Liver (tissue), 9 donors: ENCODE measurements around the gene ARHGAP29. TPM values are rescaled to one million over a fixed set of nuclear protein-coding genes. Genes with fewer than 3 reads are reported as not detected.
A peak's percentile ranks its signal among the peaks of the same experiment; 100 is the strongest.

Experiments used
- DNase-seq: peaks from one replicate; pipeline ENCODE4 v3.0.0-alpha.2; 2017; ENCODE audit warnings: low spot score
- H3K27ac ChIP-seq, 2 donors: one replicate each; pipeline ENCODE4 v1.7.0; 2013; ENCODE audit warnings: inconsistent platforms in 2 of 2, low read length in 2 of 2, control low read depth in 1 of 2, low read depth in 1 of 2, mild to moderate bottlenecking in 1 of 2
- H3K27me3 ChIP-seq, 4 donors: one replicate each; pipeline versions ENCODE4 v1.6.1 to v1.7.0; 2013; ENCODE audit warnings: low read length in 3 of 4, inconsistent platforms in 1 of 4, mild to moderate bottlenecking in 1 of 4, moderate library complexity in 1 of 4; ENCODE audit not compliant: control insufficient read depth in 4 of 4, insufficient read depth in 4 of 4
- H3K36me3 ChIP-seq, 4 donors: one replicate each; pipeline versions ENCODE4 v1.6.1 to v1.7.0; 2013; ENCODE audit warnings: low read length in 3 of 4, mild to moderate bottlenecking in 3 of 4, low read depth in 1 of 4, moderate library complexity in 1 of 4; ENCODE audit not compliant: control insufficient read depth in 4 of 4, insufficient read depth in 3 of 4
- H3K4me1 ChIP-seq, 4 donors: one replicate each; pipeline versions ENCODE4 v1.6.1 to v1.7.0; 2013; ENCODE audit warnings: low read length in 3 of 4, mild to moderate bottlenecking in 3 of 4, moderate library complexity in 1 of 4; ENCODE audit not compliant: control insufficient read depth in 4 of 4, insufficient read depth in 4 of 4
- H3K4me3 ChIP-seq, 3 donors: one replicate each; pipeline versions ENCODE4 v1.6.1 to v1.7.0; 2013; ENCODE audit warnings: low read length in 3 of 3, control low read depth in 1 of 3, low read depth in 1 of 3, mild to moderate bottlenecking in 1 of 3
- H3K9ac ChIP-seq, 2 donors: one replicate each; pipeline ENCODE4 v1.7.0; 2013; ENCODE audit warnings: low read length in 2 of 2, mild to moderate bottlenecking in 2 of 2, moderate library complexity in 2 of 2, control low read depth in 1 of 2, low read depth in 1 of 2
- H3K9me3 ChIP-seq, 4 donors: one replicate each; pipeline versions ENCODE4 v1.6.1 to v1.7.0; 2013; ENCODE audit warnings: low read length in 3 of 4; ENCODE audit not compliant: control insufficient read depth in 4 of 4
- EGR1 ChIP-seq, 2 donors: IDR thresholded peaks; 2 replicates each; pipeline ENCODE4 v1.6.1; 2016 to 2018; ENCODE audit warnings: antibody characterized with exemption in 2 of 2, low read depth in 2 of 2
- FOXA1 ChIP-seq: IDR thresholded peaks from 2 replicates; pipeline ENCODE4 v1.6.1; 2016; ENCODE audit warnings: antibody characterized with exemption
- FOXA2 ChIP-seq: IDR thresholded peaks from 2 replicates; pipeline ENCODE4 v1.6.1; 2016; ENCODE audit warnings: antibody characterized with exemption
- GABPA ChIP-seq, 2 donors: IDR thresholded peaks in 1 of 2; conservative IDR thresholded peaks in 1 of 2; 2 replicates each; pipeline ENCODE4 v1.6.1; 2016; ENCODE audit warnings: antibody characterized with exemption in 2 of 2, mild to moderate bottlenecking in 1 of 2, moderate library complexity in 1 of 2
- HNF4A ChIP-seq, 2 donors: conservative IDR thresholded peaks; 2 replicates each; pipeline ENCODE4 v1.6.1; 2016; ENCODE audit warnings: antibody characterized with exemption in 2 of 2, mild to moderate bottlenecking in 2 of 2
- HNF4G ChIP-seq: IDR thresholded peaks from 2 replicates; pipeline ENCODE4 v1.6.1; 2016; ENCODE audit warnings: antibody characterized with exemption
- JUND ChIP-seq, 2 donors: IDR thresholded peaks; 2 replicates each; pipeline ENCODE4 v1.6.1; 2016; ENCODE audit warnings: antibody characterized with exemption in 2 of 2
- NR2F2 ChIP-seq: IDR thresholded peaks from 2 replicates; pipeline ENCODE4 v1.6.1; 2016; ENCODE audit warnings: antibody characterized with exemption
- RAD21 ChIP-seq, 2 donors: IDR thresholded peaks; 2 replicates each; pipeline ENCODE4 v1.6.1; 2016; ENCODE audit warnings: antibody characterized with exemption in 2 of 2, mild to moderate bottlenecking in 2 of 2
- RXRA ChIP-seq, 2 donors: IDR thresholded peaks; 2 replicates each; pipeline ENCODE4 v1.6.1; 2017 to 2018; ENCODE audit warnings: antibody characterized with exemption in 2 of 2, mild to moderate bottlenecking in 1 of 2
- SP1 ChIP-seq: IDR thresholded peaks from 2 replicates; pipeline ENCODE4 v1.6.1; 2018; ENCODE audit warnings: antibody characterized with exemption, mild to moderate bottlenecking
- TAF1 ChIP-seq: conservative IDR thresholded peaks from 2 replicates; pipeline ENCODE4 v1.6.1; 2016; ENCODE audit warnings: antibody characterized with exemption, mild to moderate bottlenecking
- YY1 ChIP-seq: IDR thresholded peaks from 2 replicates; pipeline ENCODE4 v1.6.1; 2016; ENCODE audit warnings: antibody characterized with exemption, mild to moderate bottlenecking
- WGBS: extraction: QIAGEN DNeasy Blood & Tissue Kit; methylation state at CpG from one replicate; pipeline ENCODE4 v1.1.7; 2013; 5-methylcytosine and 5-hydroxymethylcytosine counted together
- polyA plus RNA-seq, 2 donors: library from polyadenylated mRNA; stranded (reverse) in 1 of 2; unstranded in 1 of 2; fragments of 200-250 nt in 1 of 2; fragments of >200 nt in 1 of 2; fragmentation: Nextera tagmentation in 1 of 2; extraction: Ambion mirVana in 1 of 2; gene quantifications; one replicate each; pipeline versions ENCODE4 v1.2.1 to v1.2.3, GENCODE V29; 2013 to 2015
- total RNA-seq, 2 donors: library from RNA; depleted of rRNA; stranded (reverse); fragments of >200 nt; gene quantifications; one replicate each; pipeline ENCODE4 v1.2.3, GENCODE V29; 2014
- TF ChIP-seq, protein P1 (sequence below): IDR thresholded peaks from 2 replicates; pipeline ENCODE4 v1.6.1; 2016; ENCODE audit warnings: antibody characterized with exemption
- TF ChIP-seq, protein P2 (sequence below): IDR thresholded peaks from 2 replicates; pipeline ENCODE4 v1.6.1; 2016; ENCODE audit warnings: antibody characterized with exemption
- TF ChIP-seq, protein P3 (sequence below): IDR thresholded peaks from 2 replicates; pipeline ENCODE4 v1.6.1; 2016; ENCODE audit warnings: antibody characterized with exemption, mild to moderate bottlenecking
- donor health status: healthy.
- donor health status: healthy.
- donor health status: healthy.
- donor health status: healthy.
- donor health status: healthy.

The ARHGAP29 gene
- total and polyA plus RNA-seq, 4 donors = 8.3 to 27.7 (median 13.2) TPM

DNA sequence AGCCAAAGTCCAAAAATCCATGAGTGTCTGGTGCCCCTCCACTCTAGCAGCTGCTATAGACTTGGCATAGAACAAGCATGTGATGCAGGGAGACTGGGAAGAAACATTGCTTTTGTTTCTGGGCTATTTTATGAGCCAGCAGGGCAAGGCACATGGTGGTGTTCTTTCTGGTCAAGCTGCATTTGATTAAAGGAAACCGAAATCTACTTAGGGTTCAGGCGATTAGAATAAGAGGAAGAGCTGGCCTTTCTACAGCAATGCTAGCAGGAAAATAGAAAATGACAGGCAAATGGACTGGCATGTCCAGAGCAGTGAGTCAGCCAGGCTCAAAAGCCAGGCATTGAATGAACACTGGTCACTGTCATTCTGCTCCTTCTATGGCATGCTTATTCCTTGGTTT is 28.5 kb upstream of the ARHGAP29 start:
- H3K4me3 ChIP-seq = no peak overlapping the region
- WGBS = 87% methylated on average over 2 of the region's 2 CpGs
- TF ChIP-seq, protein P1, sequence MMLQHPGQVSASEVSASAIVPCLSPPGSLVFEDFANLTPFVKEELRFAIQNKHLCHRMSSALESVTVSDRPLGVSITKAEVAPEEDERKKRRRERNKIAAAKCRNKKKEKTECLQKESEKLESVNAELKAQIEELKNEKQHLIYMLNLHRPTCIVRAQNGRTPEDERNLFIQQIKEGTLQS = no peak
- no peak for TF ChIP-seq RXRA (IDR thresholded peaks at IDR 0.05)
- no peak for TF ChIP-seq HNF4G
- no peak for TF ChIP-seq YY1
- no peak for TF ChIP-seq SP1
- no peak for TF ChIP-seq JUND (IDR thresholded peaks at IDR 0.05)
- no peak for TF ChIP-seq GABPA (IDR thresholded peaks at IDR 0.05 in 1 of 2, conservative IDR thresholded peaks at IDR 0.05 in 1 of 2)
- no peak for TF ChIP-seq FOXA2
- no peak for TF ChIP-seq FOXA1
- no peak for TF ChIP-seq NR2F2
- TF ChIP-seq, protein P2, sequence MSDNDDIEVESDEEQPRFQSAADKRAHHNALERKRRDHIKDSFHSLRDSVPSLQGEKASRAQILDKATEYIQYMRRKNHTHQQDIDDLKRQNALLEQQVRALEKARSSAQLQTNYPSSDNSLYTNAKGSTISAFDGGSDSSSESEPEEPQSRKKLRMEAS = no peak
- no peaks in the 10 kb centered on the region for H3K9me3 ChIP-seq
- no peak for DNase-seq
- no peak overlapping the region for H3K9ac ChIP-seq
- no peaks in the 10 kb centered on the region for H3K36me3 ChIP-seq
- H3K27me3 ChIP-seq = no peaks in the 10 kb centered on the region
- no peaks in the 10 kb centered on the region for H3K4me1 ChIP-seq
- H3K27ac ChIP-seq = no peak overlapping the region

DNA sequence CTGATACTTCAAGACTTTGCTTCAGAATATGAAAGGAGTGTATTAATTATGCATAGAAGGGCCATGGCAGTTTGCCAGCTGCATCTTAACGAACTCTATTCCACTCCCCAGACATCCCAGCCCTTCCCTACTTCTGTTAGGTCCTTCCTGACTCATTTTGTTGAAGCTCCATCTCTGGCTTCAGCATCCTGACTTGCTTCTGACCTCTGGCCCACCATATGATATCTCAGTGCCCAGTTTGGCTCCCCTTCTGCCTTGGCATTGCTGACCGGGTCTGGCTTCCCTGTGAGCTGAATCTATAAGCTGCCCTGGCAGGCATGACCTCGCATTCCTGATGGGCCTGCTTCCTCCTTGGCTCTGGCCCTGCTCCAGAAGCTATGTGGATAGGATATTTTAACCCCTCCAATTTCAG is 27.6 kb upstream of the ARHGAP29 start:
- no peaks in the 10 kb centered on the region for H3K4me1 ChIP-seq
- WGBS = 71% methylated on average over 3 of the region's 3 CpGs
- no peak overlapping the region for H3K9ac ChIP-seq
- no peak overlapping the region for H3K27ac ChIP-seq
- H3K36me3 ChIP-seq = no peaks in the 10 kb centered on the region
- H3K4me3 ChIP-seq = no peak overlapping the region
- no peaks in the 10 kb centered on the region for H3K27me3 ChIP-seq
- DNase-seq = no peak
- H3K9me3 ChIP-seq = no peaks in the 10 kb centered on the region
- TF ChIP-seq NR2F2 (peak; percentile 17), TAF1 (no peak)

DNA sequence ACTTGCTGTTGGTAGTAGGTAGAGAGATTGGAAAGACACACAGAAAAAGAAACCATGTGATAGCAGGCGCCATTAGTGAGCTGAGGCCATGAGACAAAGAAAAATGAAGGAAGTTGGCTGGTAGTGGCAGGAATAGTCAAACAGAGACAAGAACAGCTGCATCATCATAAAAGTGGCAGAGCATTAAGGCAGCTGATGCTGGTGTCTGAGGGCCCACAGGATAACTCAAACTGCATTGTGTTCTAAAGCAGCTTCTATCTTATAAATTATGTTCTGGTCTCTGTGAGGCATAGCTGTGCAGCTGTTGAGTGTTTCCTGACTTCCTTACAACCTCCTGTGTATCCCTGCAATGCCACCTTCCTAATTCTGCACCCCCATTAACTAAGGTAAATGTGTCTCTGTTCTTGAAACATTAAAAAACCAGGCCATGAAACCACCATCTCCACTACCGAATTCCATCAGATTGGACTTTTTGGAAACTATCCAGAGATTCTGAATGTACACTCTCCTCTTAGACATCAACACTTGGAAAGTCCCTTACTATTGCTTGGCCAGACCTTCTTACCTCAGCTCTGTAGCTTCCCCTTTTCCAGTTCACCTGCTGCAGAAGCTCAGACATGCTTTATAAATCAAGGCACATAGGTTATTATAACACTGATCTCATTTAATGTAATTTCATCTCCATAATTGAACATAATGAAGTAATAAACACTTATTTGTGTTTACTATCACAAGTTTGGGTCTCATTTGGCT is 23.4 kb upstream of the ARHGAP29 start:
- H3K4me1 ChIP-seq = peaks cover 0 to 8% (median 4%) of the 10 kb centered on the region in 4 donors
- no peaks in the 10 kb centered on the region for H3K36me3 ChIP-seq
- no peak overlapping the region for H3K4me3 ChIP-seq
- H3K27me3 ChIP-seq = no peaks in the 10 kb centered on the region
- no peak overlapping the region for H3K27ac ChIP-seq
- no peaks in the 10 kb centered on the region for H3K9me3 ChIP-seq
- 93% methylated on average over 2 of the region's 2 CpGs for WGBS
- no peak for TF ChIP-seq RAD21 (IDR thresholded peaks at IDR 0.05)
- TF ChIP-seq TAF1 = no peak
- TF ChIP-seq SP1 = no peak
- TF ChIP-seq, protein P1 = no peak
- TF ChIP-seq RXRA (IDR thresholded peaks at IDR 0.05) = no peak
- TF ChIP-seq HNF4A (conservative IDR thresholded peaks at IDR 0.05) = no peak
- no peak for TF ChIP-seq HNF4G
- no peak for TF ChIP-seq EGR1 (IDR thresholded peaks at IDR 0.05; ENCODE audit: low read depth in 2 of 2)
- TF ChIP-seq, protein P2 = no peak
- TF ChIP-seq, protein P3, sequence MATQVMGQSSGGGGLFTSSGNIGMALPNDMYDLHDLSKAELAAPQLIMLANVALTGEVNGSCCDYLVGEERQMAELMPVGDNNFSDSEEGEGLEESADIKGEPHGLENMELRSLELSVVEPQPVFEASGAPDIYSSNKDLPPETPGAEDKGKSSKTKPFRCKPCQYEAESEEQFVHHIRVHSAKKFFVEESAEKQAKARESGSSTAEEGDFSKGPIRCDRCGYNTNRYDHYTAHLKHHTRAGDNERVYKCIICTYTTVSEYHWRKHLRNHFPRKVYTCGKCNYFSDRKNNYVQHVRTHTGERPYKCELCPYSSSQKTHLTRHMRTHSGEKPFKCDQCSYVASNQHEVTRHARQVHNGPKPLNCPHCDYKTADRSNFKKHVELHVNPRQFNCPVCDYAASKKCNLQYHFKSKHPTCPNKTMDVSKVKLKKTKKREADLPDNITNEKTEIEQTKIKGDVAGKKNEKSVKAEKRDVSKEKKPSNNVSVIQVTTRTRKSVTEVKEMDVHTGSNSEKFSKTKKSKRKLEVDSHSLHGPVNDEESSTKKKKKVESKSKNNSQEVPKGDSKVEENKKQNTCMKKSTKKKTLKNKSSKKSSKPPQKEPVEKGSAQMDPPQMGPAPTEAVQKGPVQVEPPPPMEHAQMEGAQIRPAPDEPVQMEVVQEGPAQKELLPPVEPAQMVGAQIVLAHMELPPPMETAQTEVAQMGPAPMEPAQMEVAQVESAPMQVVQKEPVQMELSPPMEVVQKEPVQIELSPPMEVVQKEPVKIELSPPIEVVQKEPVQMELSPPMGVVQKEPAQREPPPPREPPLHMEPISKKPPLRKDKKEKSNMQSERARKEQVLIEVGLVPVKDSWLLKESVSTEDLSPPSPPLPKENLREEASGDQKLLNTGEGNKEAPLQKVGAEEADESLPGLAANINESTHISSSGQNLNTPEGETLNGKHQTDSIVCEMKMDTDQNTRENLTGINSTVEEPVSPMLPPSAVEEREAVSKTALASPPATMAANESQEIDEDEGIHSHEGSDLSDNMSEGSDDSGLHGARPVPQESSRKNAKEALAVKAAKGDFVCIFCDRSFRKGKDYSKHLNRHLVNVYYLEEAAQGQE = no peak
- DNase-seq = no peak
- H3K9ac ChIP-seq = no peak overlapping the region
